WERI-Rb-1 (cell line): ENCODE results near the gene SOX10.

Source experiments
- DNase-seq: peaks from one replicate; pipeline ENCODE4 v3.0.0-alpha.2; 2020
- H3K27ac ChIP-seq: fragments of 250-450 bp; sonication (Bioruptor Pico); 2 replicates; pipeline ENCODE4 v1.5.1; 2020; ENCODE audit warnings: mild to moderate bottlenecking, moderate library complexity
- H3K27me3 ChIP-seq: fragments of 250-450 bp; sonication (Bioruptor Pico); 2 replicates; pipeline ENCODE4 v1.5.1; 2021; ENCODE audit warnings: mild to moderate bottlenecking, low read depth, moderate library complexity; ENCODE audit not compliant: insufficient read depth, severe bottlenecking
- H3K36me3 ChIP-seq: fragments of 250-450 bp; sonication (Bioruptor Pico); 2 replicates; pipeline ENCODE4 v1.5.1; 2020; ENCODE audit warnings: mild to moderate bottlenecking, moderate library complexity
- H3K4me3 ChIP-seq: 2 replicates; pipeline ENCODE4 v1.5.1; 2011; ENCODE audit warnings: low read depth, mild to moderate bottlenecking, control low read depth, low read length
- H3K9me3 ChIP-seq: fragments of 250-450 bp; sonication (Bioruptor Pico); 2 replicates; pipeline ENCODE4 v1.5.1; 2021; ENCODE audit warnings: mild to moderate bottlenecking, moderate library complexity; ENCODE audit not compliant: severe bottlenecking
- TF ChIP-seq, protein P1 (sequence below): IDR thresholded peaks from 2 replicates; pipeline ENCODE4 v1.5.1; 2011; ENCODE audit warnings: low read depth, mild to moderate bottlenecking, control low read depth, inconsistent platforms, low read length

Gene SOX10

DNA sequence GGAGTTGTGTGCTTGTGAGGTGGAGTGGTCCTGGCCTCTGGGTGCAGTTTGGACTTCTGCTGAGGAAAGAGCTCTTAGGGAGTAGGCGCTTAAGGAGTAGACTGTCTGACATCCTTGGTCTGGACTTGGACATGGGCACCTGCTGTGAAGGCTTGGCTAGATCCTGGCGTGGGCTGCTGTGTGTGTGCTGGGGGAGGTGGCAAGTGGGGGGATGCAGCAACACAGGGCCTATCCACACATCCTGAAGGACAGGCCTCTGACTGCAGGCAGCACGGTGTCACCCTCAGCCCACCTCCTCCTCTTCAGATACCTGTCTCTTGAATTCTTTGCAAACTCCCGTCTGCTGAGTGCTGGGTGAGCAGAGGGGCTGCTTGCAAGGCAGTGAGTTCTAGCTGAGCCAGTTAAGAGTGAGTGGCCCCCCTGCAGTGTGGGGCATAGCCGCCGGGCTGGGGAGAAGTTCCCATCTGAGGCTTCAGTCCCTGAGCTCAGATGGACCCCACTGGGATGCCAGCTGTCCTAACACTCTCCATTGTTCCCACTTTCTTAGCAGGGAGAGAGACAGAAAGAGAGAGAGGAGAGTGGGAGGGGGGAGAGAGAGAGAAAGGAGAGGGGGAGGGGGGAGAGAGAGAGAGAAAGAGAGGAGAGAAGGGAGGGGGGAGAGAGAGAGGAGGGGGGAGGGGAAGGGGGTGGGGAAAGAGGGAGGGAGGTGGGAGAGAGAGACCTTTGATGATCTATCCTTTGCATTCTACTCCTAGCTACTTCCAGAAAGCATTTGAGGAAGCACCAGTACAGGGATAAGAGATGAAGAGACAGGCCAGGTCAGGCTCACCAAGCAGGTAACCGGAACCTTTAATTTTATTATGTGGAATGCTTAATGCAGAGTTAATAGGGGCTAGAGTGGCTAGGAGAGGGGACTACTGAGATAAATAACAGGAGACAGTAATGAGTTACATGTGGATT is 12.6 kb downstream of the SOX10 start:
- Histone ChIP-seq H3K36me3 (peaks cover 19% of the 10 kb centered on the region), H3K27ac (no peak overlapping the region), H3K9me3 (no peaks in the 10 kb centered on the region), H3K27me3 (no peaks in the 10 kb centered on the region), H3K4me3 (no peak overlapping the region)
- TF ChIP-seq, protein P1, sequence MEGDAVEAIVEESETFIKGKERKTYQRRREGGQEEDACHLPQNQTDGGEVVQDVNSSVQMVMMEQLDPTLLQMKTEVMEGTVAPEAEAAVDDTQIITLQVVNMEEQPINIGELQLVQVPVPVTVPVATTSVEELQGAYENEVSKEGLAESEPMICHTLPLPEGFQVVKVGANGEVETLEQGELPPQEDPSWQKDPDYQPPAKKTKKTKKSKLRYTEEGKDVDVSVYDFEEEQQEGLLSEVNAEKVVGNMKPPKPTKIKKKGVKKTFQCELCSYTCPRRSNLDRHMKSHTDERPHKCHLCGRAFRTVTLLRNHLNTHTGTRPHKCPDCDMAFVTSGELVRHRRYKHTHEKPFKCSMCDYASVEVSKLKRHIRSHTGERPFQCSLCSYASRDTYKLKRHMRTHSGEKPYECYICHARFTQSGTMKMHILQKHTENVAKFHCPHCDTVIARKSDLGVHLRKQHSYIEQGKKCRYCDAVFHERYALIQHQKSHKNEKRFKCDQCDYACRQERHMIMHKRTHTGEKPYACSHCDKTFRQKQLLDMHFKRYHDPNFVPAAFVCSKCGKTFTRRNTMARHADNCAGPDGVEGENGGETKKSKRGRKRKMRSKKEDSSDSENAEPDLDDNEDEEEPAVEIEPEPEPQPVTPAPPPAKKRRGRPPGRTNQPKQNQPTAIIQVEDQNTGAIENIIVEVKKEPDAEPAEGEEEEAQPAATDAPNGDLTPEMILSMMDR, result no peak
- no peak for DNase-seq

DNA sequence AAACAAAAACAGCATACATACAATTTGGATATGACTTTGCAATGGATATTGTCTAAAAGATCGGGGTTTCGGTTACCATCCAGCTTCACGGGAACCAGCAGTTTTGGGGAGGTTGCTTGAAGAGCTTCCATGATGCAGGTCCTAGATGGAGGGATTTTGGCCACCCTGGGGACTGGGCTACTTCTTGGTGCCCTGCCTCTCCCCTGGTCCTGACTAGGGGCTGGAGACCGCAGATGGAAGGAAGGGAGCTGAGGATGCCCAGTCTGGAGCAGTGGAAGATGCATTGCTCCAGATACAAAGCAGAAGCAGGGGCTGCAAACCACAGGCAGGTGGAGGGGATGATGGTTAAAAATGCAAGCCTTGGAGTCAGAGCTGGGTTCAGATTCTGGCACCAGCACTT is 13.5 kb downstream of the SOX10 start:
- no peak for DNase-seq
- Histone ChIP-seq H3K27ac (no peak overlapping the region), H3K4me3 (no peak overlapping the region), H3K36me3 (peaks cover 19% of the 10 kb centered on the region), H3K27me3 (no peaks in the 10 kb centered on the region), H3K9me3 (no peaks in the 10 kb centered on the region)
- TF ChIP-seq, protein P1, result no peak

DNA sequence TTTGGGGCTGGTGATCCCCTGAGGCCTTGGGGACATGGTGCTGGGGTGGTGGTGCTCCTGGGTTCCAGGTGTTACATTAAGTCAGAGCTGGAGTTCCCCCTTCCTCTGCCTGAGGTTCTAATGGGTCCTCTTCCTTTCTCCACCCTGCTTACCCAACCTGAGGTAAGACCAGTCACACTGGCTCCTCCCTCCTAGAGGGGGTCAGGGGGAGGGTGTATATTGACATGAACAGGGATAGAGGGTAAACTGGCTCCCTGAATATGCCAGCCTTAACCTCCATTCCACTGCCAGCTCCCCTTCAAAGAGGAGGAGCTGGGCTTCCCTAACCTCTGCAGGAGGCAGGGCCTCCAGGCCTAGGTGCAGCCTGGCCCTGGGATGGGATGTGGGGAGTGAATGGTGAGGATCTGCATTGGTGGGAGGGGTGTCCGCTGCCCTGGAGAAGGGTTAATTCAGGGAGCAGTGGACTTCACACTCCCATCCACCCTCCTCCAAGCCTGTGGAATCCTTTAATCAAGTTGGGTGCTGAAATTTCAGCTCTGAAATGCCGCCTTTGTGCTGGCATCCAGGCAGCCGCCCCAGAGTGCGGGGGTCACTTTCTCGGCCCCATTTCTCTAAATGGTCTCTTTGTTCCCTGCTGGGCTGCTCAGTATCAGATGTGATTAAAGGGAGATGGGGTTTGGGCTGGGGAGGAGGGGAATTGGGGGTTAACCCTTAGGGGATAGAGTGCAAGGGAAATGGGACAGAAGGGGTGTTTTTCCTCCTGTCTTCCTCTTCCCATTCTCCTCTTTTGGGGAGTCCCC is 15.7 kb downstream of the SOX10 start:
- Histone ChIP-seq H3K27me3 (no peaks in the 10 kb centered on the region), H3K9me3 (no peaks in the 10 kb centered on the region), H3K27ac (no peak overlapping the region), H3K36me3 (peaks cover 19% of the 10 kb centered on the region), H3K4me3 (no peak overlapping the region)
- no peak for DNase-seq
- TF ChIP-seq, protein P1, result no peak

GRCh38 chr22:37967637-37968451 is 16.5 kb downstream of the SOX10 start:
- Histone ChIP-seq H3K27ac (no peak overlapping the region), H3K9me3 (no peaks in the 10 kb centered on the region), H3K27me3 (no peaks in the 10 kb centered on the region), H3K36me3 (peaks cover 25% of the 10 kb centered on the region), H3K4me3 (no peak overlapping the region)
- TF ChIP-seq, protein P1, result no peak
- DNase-seq, result no peak

DNA sequence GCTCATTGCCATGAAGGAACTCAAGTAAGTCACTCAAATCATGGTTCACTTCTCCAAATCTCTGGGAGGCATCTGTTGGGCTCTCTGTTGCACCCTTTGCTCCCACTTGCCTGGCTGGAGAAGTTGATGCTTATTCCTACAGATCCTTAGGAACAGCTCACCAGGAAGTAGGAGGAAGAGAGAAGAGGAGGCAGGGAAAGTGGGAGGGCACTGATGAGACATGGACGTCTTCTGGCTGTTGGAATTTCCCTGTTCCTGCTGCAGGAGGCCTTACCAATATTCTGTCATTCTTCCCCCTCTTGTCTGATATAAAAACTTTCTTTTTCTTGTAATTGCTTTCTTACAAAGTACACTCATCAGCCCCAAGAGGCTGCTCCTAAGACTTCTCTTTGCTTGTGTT is 17.2 kb downstream of the SOX10 start:
- H3K36me3 ChIP-seq, result peaks cover 32% of the 10 kb centered on the region
- no peak overlapping the region for H3K27ac ChIP-seq
- no peak for DNase-seq
- H3K27me3 ChIP-seq, result no peaks in the 10 kb centered on the region
- no peak overlapping the region for H3K4me3 ChIP-seq
- H3K9me3 ChIP-seq, result no peaks in the 10 kb centered on the region
- TF ChIP-seq, protein P1, result no peak
